Calu3 (cell line): ENCODE measurements around the gene TRIO. TPM values are rescaled to one million over a fixed set of nuclear protein-coding genes. Genes with fewer than 3 reads are reported as not detected.

Experiments used
- BruUV-seq: library from RNA; stranded (reverse); fragments of 400-500 nt; replicated peaks from 2 replicates; lab custom pipeline; 2021; lab: Mats Ljungman, UMichigan
- CTCF ChIA-PET: fragments of 300-600 bp; sonication (Branson Sonifier 250); formaldehyde crosslinking; loops from one replicate; lab custom pipeline; 2022; ENCODE audit warnings: antibody characterized with exemption; lab: Charles Lee
- DNase-seq: peaks from one replicate; pipeline ENCODE4 v3.0.0; 2022
- H3K27ac Mint-ChIP-seq: one replicate; pipeline ENCODE4 v1.8.0; 2022; ENCODE audit warnings: mixed read lengths; ENCODE audit not compliant: unreplicated experiment
- H3K27me3 Mint-ChIP-seq: one replicate; pipeline ENCODE4 v1.8.0; 2022; ENCODE audit warnings: mixed read lengths; ENCODE audit not compliant: unreplicated experiment
- H3K36me3 Mint-ChIP-seq: one replicate; pipeline ENCODE4 v1.8.0; 2022; ENCODE audit warnings: mild to moderate bottlenecking, moderate library complexity, mixed read lengths; ENCODE audit not compliant: insufficient read depth, unreplicated experiment
- H3K4me1 Mint-ChIP-seq: one replicate; pipeline ENCODE4 v1.8.0; 2022; ENCODE audit warnings: mild to moderate bottlenecking, low read depth, mixed read lengths; ENCODE audit not compliant: unreplicated experiment
- H3K4me3 Mint-ChIP-seq: one replicate; pipeline ENCODE4 v1.8.0; 2022; ENCODE audit warnings: mild to moderate bottlenecking, low read depth, moderate library complexity, mixed read lengths; ENCODE audit not compliant: unreplicated experiment
- H3K9me3 Mint-ChIP-seq: one replicate; pipeline ENCODE4 v1.8.0; 2022; ENCODE audit warnings: low read depth, mixed read lengths; ENCODE audit not compliant: unreplicated experiment
- intact Hi-C: fragments of 100-400 bp; cut with micrococcal nuclease; formaldehyde crosslinking; loops from one replicate; pipeline ENCODE4 v1.10.0; 2022; ENCODE audit not compliant: unreplicated experiment
- total RNA-seq: library from RNA; stranded (reverse); gene quantifications from 2 replicates; pipeline ENCODE4 v1.2.3, GENCODE V29; 2022
- TF ChIP-seq, protein P1 (sequence below): fragments of 200-600 bp; IDR thresholded peaks from one replicate; pipeline ENCODE4 v1.8.0; 2022; ENCODE audit warnings: antibody characterized with exemption; ENCODE audit not compliant: unreplicated experiment

TRIO gene
- total RNA-seq, 1 experiment from 2014 or later = 183 TPM

DNA sequence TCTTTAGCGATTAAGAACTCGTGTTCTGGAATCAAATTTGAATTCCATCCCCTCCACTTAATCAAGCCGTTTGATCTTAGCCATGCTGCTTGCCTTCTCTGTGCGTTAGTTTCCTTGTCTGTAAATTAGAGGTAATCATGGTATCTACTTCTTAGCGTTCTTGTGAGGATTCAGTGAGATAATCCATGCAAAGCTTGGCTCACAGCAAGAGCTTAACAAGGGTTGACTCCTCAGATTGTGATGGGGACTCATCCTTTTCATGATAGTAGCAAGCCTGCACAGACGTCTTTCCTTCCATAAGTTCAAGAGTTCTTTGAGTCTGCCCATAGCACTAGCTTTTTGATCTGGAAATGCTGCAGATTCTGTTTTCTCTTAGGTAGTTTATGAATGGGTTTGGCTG, 72.8 kb downstream of the TRIO start:
- TF ChIP-seq, protein P1, sequence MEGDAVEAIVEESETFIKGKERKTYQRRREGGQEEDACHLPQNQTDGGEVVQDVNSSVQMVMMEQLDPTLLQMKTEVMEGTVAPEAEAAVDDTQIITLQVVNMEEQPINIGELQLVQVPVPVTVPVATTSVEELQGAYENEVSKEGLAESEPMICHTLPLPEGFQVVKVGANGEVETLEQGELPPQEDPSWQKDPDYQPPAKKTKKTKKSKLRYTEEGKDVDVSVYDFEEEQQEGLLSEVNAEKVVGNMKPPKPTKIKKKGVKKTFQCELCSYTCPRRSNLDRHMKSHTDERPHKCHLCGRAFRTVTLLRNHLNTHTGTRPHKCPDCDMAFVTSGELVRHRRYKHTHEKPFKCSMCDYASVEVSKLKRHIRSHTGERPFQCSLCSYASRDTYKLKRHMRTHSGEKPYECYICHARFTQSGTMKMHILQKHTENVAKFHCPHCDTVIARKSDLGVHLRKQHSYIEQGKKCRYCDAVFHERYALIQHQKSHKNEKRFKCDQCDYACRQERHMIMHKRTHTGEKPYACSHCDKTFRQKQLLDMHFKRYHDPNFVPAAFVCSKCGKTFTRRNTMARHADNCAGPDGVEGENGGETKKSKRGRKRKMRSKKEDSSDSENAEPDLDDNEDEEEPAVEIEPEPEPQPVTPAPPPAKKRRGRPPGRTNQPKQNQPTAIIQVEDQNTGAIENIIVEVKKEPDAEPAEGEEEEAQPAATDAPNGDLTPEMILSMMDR = no peak
- Mint-ChIP-seq H3K4me1 (peaks cover 89% of the 10 kb centered on the region), H3K4me3 (no peak overlapping the region), H3K9me3 (no peaks in the 10 kb centered on the region), H3K27ac (no peak overlapping the region), H3K27me3 (no peaks in the 10 kb centered on the region), H3K36me3 (peaks cover 6% of the 10 kb centered on the region)
- CTCF ChIA-PET = no interaction called here
- no peak for DNase-seq
- intact Hi-C loops = no loop called here
- no TSS peak for BruUV-seq

GRCh38 chr5:14216372-14216771, 73.2 kb downstream of the TRIO start:
- intact Hi-C loops = no loop called here
- Mint-ChIP-seq H3K4me3 (no peak overlapping the region), H3K27ac (no peak overlapping the region), H3K4me1 (peaks cover 85% of the 10 kb centered on the region), H3K9me3 (no peaks in the 10 kb centered on the region), H3K27me3 (no peaks in the 10 kb centered on the region), H3K36me3 (peaks cover 7% of the 10 kb centered on the region)
- no peak for DNase-seq
- CTCF ChIA-PET = no interaction called here
- TF ChIP-seq, protein P1 = no peak
- no TSS peak for BruUV-seq

- intact Hi-C loops = no loop called here
- CTCF ChIA-PET = interaction anchor here (1.0 kb wide), 1 partner anchor 27 kb away, joined by 4 read pairs; no protein-coding TSS in a partner anchor
- Mint-ChIP-seq H3K4me1 (peaks cover 82% of the 10 kb centered on the region), H3K27me3 (no peaks in the 10 kb centered on the region), H3K36me3 (peaks cover 12% of the 10 kb centered on the region), H3K9me3 (no peaks in the 10 kb centered on the region), H3K4me3 (no peak overlapping the region), H3K27ac (no peak overlapping the region)
- no peak for DNase-seq
- TF ChIP-seq, protein P1 = no peak
- no TSS peak for BruUV-seq
These were observed 73.8 kb downstream of the TRIO start for GRCh38 chr5:14216902-14217301.

- Mint-ChIP-seq H3K36me3 (peaks cover 14% of the 10 kb centered on the region), H3K27ac (no peak overlapping the region), H3K4me1 (peaks cover 75% of the 10 kb centered on the region), H3K9me3 (no peaks in the 10 kb centered on the region), H3K4me3 (no peak overlapping the region), H3K27me3 (no peaks in the 10 kb centered on the region)
- CTCF ChIA-PET = interaction anchor here (1.0 kb wide), 1 partner anchor 28 kb away, joined by 4 read pairs; no protein-coding TSS in a partner anchor
- intact Hi-C loops = no loop called here
- TF ChIP-seq, protein P1 = no peak
- BruUV-seq = no TSS peak
- DNase-seq = no peak
These were observed 74.4 kb downstream of the TRIO start for GRCh38 chr5:14217587-14217986.
